SK-N-MC (cell line): ENCODE results near the gene FLVCR1.
"Not testable (repeated sequence)": the region's sequence is repeated elsewhere in the genome, so short reads cannot be mapped to it uniquely, and the experiment has no call there.

Experiments
- EZH2 ChIP-seq: fragments of 200-600 bp; sonication (generic); IDR thresholded peaks from one replicate; pipeline ENCODE4 v1.6.1; 2017; ENCODE audit warnings: antibody characterized with exemption
- FOXP2 ChIP-seq: optimal IDR thresholded peaks from 2 replicates; pipeline ENCODE3; 2011; ENCODE audit warnings: mild to moderate bottlenecking, moderate library complexity; ENCODE audit not compliant: insufficient read depth; ENCODE audit errors: extremely low read length, control extremely low read depth
- POLR2AphosphoS5 ChIP-seq: IDR thresholded peaks from 2 replicates; pipeline ENCODE4 v1.6.1; 2012; ENCODE audit warnings: mild to moderate bottlenecking, low read depth, low read length, borderline replicate concordance

DNA sequence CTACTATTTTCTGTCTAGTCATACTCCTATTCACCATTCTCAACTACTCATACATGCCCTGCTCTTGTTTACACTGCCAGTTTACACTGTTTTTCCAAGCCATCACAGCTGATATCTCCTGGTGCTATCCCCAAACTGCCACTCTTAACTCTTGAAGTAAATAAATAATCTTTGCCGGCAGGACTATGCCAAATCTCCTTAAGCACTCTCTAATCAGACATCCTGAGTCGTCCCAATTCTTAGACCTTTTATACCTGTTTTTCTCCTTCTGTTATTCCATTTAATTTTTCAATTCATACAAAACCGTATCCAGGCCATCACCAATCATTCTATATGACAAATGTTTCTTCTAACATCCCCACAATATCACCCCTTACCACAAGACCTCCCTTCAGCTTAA lies 55.6 kb downstream of the FLVCR1 start:
- TF ChIP-seq EZH2, POLR2AphosphoS5, FOXP2: not testable (repeated sequence)
